AG04450 (cell line): Measurements from ENCODE around the gene PARD3B. TPM values are rescaled to one million over a fixed set of nuclear protein-coding genes. Genes with fewer than 3 reads are reported as not detected.

Source experiments
- CTCF ChIA-PET: fragments of 300-600, 350-600 bp; formaldehyde crosslinking; extraction: SDS; loops from one replicate; lab custom pipeline; 2022; ENCODE audit warnings: antibody characterized with exemption, inconsistent platforms; lab: Charles Lee
- POLR2A ChIA-PET: fragments of 350-600 bp; formaldehyde crosslinking; extraction: SDS; loops from one replicate; lab custom pipeline; 2021; ENCODE audit warnings: antibody characterized with exemption, inconsistent platforms; lab: Yijun Ruan, JAX
- DNase-seq: peaks from one replicate; pipeline ENCODE4 v3.0.0-alpha.2; 2011; ENCODE audit warnings: low read depth, low spot score
- H3K27ac ChIP-seq: one replicate; pipeline ENCODE4 v1.5.1; 2012; ENCODE audit warnings: low read depth, low read length, control low read depth
- H3K27me3 ChIP-seq: one replicate; pipeline ENCODE4 v1.6.0; 2012; ENCODE audit warnings: low read length; ENCODE audit not compliant: control insufficient read depth, insufficient read depth
- H3K4me3 ChIP-seq: 2 replicates; pipeline ENCODE4 v1.5.1; 2011; ENCODE audit warnings: mild to moderate bottlenecking, low read depth, low read length, control low read depth
- H3K9me3 ChIP-seq: 2 replicates; pipeline ENCODE4 v1.5.1; 2012; ENCODE audit warnings: low read length; ENCODE audit not compliant: control insufficient read depth, insufficient read depth
- polyA plus RNA-seq: library from polyadenylated mRNA; depleted of rRNA; stranded (reverse); fragments of >200 nt; gene quantifications from 2 replicates; pipeline ENCODE4 v1.2.3, GENCODE V29; 2011
- small RNA-seq: library from RNA; depleted of rRNA; stranded (forward); fragments of <200 nt; gene quantifications from one replicate; pipeline ENCODE3, GENCODE V24; 2012; ENCODE audit warnings: low read depth; ENCODE audit not compliant: insufficient read length
- TF ChIP-seq, protein P1 (sequence below): IDR thresholded peaks from 2 replicates; pipeline ENCODE4 v1.5.1; 2011; ENCODE audit warnings: low read depth, low read length, control low read depth, inconsistent platforms

PARD3B gene
- polyA plus RNA-seq, 1 experiment, result 8.5 TPM

DNA sequence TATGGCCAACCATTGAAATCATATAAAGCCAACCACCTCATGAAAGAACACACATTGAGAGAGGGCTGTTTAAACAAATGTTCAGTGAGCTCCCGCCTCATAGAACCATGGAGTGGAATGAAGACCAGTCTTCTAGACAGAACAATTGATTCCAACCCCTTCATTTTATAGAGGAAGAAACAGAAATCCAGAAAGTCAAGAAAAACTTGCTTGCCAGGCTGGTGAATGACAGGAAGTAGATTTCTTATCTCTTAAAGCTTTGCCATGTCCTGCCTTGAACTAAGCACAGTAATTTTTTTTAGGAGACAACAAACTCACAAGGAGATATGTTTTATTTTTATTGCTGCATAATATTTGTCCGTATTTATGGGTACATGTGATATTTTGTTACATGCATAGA is 1120.5 kb downstream of the PARD3B start:
- TF ChIP-seq, protein P1, sequence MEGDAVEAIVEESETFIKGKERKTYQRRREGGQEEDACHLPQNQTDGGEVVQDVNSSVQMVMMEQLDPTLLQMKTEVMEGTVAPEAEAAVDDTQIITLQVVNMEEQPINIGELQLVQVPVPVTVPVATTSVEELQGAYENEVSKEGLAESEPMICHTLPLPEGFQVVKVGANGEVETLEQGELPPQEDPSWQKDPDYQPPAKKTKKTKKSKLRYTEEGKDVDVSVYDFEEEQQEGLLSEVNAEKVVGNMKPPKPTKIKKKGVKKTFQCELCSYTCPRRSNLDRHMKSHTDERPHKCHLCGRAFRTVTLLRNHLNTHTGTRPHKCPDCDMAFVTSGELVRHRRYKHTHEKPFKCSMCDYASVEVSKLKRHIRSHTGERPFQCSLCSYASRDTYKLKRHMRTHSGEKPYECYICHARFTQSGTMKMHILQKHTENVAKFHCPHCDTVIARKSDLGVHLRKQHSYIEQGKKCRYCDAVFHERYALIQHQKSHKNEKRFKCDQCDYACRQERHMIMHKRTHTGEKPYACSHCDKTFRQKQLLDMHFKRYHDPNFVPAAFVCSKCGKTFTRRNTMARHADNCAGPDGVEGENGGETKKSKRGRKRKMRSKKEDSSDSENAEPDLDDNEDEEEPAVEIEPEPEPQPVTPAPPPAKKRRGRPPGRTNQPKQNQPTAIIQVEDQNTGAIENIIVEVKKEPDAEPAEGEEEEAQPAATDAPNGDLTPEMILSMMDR, result no peak
- no peak overlapping the region for H3K4me3 ChIP-seq
- H3K9me3 ChIP-seq, result no peaks in the 10 kb centered on the region
- ChIA-PET POLR2A (no interaction called here), CTCF (interaction anchor here (2.4 kb wide), 1 partner anchor 10 kb away, joined by 8 read pairs; no protein-coding TSS in a partner anchor)
- H3K27me3 ChIP-seq, result no peaks in the 10 kb centered on the region
- no peak overlapping the region for H3K27ac ChIP-seq
- DNase-seq, result no peak

Small RNAs within 50 kb of the gene (small RNA-seq; reads per million reads assigned to genes)
- gene AC008171.1, result not detected
